ENCODE measurements around the gene NDUFS7.
"Not testable (repeated sequence)": the region's sequence is repeated elsewhere in the genome, so short reads cannot be mapped to it uniquely, and the experiment has no call there.

The NDUFS7 gene

DNA sequence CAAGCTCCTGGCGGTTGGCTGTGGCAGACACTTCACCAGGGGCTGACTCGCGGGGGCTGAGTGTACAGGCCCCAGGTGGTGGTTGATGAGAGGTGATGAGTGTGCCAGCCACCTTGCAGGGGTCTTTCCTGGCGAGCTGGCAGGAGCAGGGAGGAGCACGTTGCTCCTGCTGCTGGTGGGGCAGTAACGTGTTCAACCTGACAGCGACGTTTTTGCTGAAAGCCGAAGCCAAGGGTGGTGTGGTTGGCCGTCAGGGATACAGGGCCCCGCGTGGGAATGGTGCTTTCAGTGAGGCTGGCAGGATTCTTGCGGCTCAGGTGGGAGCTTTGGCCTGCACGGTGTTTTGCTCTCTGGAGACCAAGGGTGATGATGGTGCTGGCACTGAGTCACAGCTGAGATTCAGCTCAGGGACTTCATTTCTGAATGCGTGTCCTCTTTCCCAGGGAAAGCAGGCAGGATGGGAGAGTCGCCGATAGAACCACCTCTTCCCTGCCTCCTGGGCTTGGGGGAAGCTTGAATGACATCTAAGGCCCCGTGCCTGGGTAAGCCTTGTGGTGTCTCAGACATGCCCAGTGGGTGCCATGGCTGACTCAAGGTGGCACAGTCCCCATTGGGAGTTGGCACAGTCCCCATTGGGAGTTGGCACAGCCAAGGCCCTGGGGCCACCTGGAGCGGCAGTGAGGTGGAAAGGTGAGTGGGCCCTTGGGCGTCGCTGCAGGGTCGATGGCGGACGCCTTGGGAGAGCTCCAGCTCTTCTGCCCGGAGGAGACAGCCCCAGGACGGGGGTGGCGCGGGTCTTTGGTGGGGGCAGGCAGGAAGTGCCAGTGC is 32.5 kb downstream of the NDUFS7 start:
- in situ Hi-C loops (cut with HindIII; ENCODE audit: low sequenced_read_pairs), result loop anchor here (10.0 kb wide), 2 partner anchors 59 to 109 kb away; partner anchors contain the start of genes C19orf25 and PLK5

DNA sequence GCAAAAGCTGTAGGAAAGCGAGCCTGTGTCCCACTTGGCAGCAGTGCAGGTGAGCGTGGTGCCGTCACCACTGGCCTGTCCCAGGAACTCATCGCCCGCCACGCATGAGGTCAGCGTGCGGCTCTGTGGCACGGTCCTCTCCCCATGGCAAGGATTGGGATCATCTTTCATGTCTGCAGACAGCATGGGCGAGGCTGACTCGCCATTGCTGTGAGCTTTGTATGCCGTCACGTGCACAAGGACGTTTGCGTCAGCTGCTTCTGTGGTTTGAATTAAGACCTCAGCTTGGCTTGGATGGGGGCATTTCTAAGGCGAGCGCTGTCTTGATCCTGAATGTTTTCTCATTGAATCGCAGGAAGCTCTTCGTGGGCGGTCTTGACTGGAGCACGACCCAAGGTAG is 33.4 kb downstream of the NDUFS7 start:
- in situ Hi-C loops (cut with HindIII; ENCODE audit: low sequenced_read_pairs), result loop anchor here (10.0 kb wide), 2 partner anchors 58 to 108 kb away; partner anchors contain the start of genes C19orf25 and PLK5

DNA sequence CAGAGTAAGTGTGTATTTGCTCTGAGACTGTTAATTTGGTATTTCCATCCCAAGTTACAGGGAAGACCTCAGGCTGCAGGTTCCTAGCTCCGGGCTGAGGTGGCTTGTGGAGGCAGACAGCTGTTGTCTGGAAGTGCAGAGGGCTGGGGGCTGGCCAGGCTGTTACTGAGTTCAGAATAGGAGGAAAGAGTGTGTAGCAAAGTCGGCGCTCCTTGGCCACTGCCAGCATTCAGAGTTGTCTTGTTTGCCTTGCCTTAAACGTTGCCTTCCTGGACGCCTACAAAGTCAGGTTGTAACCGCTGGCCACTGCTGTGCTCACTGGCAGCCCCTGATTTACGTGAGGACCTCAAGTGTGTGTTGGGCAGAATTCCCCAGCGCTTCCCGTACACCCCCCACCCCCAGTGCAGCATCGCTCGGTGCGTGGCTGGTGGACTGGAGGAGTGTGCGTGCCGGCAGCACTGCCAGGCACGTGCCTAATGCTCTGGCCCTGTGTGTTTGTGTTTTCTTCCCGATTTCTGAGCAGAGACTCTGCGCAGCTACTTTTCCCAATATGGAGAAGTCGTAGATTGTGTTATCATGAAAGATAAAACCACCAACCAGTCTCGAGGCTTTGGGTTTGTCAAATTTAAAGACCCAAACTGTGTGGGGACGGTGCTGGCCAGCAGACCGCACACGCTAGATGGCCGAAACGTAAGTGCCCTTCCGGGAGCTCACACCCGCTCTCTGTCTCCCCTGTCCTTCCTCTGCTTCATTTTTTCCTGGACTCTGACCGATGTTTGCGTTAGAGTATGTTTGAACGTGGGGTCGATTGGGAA is 34.2 kb downstream of the NDUFS7 start:
- in situ Hi-C loops (cut with HindIII; ENCODE audit: low sequenced_read_pairs), result loop anchor here (10.0 kb wide), 2 partner anchors 57 to 107 kb away; partner anchors contain the start of genes C19orf25 and PLK5

DNA sequence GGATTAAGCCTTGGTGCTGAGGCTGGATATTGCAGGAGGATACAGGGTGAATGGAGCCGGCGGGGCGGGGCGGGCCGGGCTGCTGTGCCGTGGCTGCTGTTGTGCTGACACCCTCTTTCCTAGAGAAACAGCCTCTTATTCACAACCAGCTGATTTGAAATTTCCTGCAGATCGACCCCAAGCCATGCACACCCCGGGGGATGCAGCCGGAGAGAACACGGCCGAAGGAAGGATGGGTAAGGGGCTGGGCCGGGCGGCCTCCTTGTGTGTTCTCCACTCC is 34.7 kb downstream of the NDUFS7 start:
- in situ Hi-C loops (cut with HindIII; ENCODE audit: low sequenced_read_pairs), result loop anchor here (10.0 kb wide), 2 partner anchors 56 to 106 kb away; partner anchors contain the start of genes C19orf25 and PLK5

DNA sequence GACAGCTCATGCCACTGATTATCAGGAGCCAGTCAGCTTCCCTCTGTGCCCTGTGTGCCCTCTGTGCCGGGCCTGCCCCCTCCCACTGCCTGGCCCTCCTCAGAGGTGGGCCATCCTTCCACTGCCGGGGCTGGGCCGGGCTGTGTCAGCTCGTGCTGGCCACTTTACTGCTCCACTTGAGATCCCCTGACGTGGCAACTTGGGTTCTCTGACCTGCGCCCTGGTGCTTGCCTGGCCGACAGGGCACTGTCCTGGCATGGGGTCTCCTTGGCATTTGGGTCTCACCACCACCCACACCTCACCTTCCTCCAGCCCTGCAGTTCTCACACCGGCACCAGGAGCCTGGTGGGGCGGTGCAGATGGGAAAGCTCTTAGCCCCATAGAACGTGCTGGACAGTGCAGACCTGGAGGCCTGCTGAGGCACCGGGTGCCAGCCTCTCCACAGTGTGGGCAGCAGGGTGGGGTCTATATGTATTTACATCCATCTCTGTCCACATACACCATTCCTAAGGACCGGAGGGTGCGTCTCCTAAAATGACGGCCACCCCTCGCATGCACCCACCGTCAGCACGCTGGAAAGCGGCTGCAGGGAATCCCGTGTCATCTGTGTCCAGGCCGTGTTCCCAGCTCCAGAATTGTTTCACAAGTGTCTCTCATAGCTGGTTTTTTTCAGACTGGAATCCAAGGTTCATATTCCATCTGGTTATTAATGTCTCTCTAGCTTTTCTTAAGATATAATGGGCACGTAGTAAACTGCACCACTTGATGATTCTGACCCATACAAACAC is 35.4 kb downstream of the NDUFS7 start:
- in situ Hi-C loops (cut with HindIII; ENCODE audit: low sequenced_read_pairs), result loop anchor here (10.0 kb wide), 2 partner anchors 56 to 106 kb away; partner anchors contain the start of genes C19orf25 and PLK5

DNA sequence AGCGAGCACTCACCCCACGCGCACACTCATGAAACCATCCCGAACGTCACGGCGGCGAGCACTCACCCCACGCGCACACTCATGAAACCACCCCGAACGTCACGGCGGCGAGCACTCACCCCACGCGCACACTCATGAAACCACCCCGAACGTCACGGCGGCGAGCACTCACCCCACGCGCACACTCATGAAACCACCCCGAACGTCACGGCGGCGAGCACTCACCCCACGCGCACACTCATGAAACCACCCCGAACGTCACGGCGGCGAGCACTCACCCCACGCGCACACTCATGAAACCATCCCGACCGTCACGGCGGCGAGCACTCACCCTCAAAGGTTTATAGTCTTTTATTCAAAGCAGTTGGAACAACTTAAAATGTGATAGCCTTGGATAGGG is 36.4 kb downstream of the NDUFS7 start:
- in situ Hi-C loops (cut with HindIII; ENCODE audit: low sequenced_read_pairs), result not testable (repeated sequence)

DNA sequence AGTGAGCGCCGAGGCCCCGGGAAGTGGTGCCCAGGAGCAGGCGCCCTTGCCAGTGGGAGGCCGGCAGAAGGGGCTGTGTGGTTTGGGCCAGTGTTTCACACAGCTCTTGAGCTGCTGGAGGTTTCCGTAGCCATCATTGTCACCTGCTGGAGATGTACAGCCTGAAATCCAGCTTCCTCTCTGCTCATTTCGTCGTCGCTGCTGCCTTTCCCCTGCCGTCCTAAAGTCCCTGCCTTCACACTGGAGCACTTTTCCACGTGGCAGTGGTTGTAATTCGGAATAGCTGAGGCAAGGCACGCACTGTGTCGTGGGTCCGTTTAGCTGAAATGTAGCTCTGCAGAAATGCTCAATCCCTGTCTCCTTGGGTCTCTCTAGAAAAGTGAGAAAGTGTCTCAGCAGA is 36.9 kb downstream of the NDUFS7 start:
- in situ Hi-C loops (cut with HindIII; ENCODE audit: low sequenced_read_pairs), result no loop called here

DNA sequence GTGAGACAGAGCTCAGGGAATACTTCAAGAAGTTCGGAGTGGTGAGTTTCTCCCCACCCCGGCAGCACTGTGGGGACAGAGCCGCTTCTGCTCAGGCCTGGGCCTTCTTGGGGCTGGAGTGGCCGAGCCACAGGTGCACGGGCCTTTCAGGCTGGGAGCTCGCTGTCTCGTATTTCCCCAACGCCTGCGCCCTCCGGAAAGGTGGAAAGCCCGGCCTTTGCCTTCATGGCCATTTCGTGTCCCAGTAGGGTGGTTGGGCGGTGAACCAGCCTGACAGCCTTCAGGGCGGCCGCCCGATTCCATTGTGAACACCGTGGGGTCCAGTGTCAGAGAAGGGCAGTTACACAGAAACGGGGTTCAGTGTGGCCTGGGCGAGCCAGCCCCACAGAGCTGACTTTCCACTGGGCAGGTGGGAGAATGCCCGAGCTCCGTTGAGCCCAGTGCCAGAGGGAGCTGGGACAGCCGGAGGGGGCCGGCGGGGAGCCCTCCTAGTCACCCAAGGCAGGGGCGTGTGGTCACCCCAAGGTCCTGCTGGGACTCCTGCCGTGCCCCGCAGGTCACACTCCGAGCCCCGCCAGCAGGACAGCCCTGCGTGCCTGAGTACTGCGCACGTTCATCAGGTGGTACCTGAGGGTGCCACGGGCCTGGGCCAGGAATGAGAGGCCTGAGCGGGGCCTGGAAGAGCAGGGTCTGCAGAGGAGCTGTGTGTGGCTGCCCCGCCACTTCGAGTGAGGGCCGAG is 37.7 kb downstream of the NDUFS7 start:
- in situ Hi-C loops (cut with HindIII; ENCODE audit: low sequenced_read_pairs), result no loop called here

DNA sequence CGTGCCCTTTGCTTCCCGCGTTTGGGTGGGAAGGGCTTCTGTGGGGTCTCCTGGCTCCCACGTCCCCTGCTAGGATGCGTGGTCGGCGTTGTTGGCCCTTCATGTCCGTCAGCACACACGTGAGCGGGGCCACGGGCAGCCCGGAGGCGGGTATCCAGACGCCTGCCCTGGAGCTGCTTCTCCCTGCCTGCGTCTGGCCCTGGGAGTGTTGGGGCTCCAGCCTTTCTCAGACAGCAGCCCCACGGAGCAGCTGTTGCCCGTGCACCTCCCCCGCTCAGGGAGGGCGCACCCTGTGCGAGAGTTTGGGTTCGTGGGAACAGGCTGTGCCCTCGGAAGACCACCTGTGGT is 38.2 kb downstream of the NDUFS7 start:
- in situ Hi-C loops (cut with HindIII; ENCODE audit: low sequenced_read_pairs), result no loop called here

DNA sequence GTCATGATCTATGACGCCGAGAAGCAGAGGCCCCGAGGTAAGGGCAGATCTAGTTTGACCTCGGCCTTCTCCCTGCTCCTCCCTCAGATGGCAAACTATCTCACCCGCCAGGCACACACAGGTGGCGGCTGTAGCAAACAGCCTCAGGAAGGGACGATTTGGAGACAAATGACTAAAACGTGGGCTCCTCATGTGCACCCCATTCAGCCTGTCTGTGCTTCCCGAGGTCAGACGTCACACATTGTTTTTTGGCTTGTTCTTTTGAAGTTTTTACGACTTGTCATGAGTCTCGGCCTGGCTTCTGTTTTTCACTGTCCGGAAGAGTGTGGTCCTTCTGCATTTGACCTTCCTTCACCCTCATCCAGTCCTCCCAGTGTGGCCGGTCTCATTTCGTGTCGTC is 38.7 kb downstream of the NDUFS7 start:
- in situ Hi-C loops (cut with HindIII; ENCODE audit: low sequenced_read_pairs), result no loop called here

DNA sequence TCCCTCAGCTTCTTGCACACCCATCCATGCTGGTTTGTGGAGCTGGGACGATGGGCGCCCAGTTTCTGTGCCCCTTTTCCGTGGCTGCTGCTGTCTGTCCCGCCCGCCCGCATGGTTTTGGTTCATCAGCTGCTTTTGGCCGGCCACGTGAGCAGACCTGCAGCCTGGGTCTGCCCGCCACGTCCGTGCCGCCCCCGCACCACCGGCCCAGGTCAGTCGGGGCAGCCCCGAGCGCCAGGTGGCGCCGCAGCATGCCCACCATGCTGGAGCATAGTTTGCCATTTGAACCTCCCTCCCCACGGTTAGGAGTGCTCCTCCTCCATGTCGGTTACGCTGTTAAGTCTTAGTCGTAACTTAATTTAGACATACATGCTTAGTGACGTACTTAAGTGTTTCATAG is 39.2 kb downstream of the NDUFS7 start:
- in situ Hi-C loops (cut with HindIII; ENCODE audit: low sequenced_read_pairs), result no loop called here

DNA sequence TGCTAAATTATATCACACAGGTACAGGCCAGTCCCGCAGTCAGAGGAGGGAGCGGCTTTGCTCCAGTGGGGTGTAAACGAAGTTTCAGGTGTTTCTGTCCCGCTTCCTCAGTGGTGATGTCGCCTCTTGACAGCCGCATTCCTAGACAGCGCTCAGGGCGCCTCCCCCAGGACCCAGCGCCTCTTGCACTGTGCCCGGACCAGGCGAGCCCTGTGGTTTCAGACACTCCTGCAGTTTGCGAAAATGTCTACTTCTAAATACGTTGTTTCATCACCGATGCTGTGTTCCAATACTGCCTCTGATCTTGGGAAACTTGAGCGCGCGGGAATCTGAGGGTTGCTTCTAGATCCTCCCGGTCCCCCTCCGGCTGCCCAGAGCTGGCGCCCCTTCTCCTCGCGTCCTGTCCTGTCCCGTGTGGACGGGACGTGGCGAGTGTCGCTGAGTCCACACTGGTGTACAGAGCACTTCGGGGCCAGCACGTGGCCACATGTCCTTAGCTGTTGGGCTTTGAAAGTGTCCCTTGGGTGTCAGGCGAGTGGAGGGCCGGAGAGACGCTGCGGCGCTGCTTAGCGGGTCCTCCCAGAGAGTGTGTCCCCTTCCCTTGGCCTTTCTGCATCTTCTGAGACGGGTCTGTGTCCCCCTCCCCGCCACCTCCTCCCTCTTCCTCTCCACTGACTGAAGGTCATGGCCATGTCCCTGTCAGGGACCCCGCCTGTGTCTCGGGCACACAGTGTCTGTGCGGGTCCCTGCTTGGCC is 39.9 kb downstream of the NDUFS7 start:
- in situ Hi-C loops (cut with HindIII; ENCODE audit: low sequenced_read_pairs), result no loop called here

DNA sequence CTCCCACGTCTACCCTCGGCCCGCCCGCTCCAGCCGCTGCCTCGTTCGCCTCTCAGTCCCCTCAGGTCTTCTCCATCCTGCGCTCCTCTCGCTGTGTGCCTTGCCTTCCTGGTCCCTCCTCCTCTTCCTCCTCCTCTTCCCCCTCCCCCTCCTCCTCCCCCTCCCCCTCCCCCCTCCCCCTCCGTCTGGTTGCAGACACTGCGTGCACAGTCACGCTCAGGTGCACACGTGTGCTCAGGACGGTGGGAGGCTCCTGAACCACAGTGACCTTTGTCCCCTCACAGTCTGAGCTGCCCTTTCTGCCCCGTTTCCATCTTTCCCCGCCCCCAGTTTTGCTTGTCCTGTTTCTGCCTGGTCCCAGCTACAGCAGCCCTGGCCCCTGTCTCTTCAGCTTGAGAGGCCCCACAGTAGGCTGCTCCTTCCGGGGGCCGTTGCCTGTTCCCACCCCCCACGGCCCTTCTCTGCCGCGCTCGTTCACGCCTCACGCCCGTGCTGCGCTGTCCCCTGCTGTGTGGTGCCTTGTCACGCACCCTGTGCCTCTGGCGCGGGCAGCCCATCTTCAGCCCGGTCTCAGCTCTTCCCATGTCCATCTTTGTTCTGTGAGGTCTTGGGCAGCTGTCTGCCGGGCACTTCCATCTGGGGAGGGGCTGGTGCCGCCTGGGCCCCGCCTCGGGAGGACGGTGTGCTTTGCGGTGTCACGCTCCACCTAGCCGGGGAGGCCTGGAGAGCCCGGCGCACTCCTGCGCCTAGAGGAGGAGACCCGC is 40.7 kb downstream of the NDUFS7 start:
- in situ Hi-C loops (cut with HindIII; ENCODE audit: low sequenced_read_pairs), result no loop called here

DNA sequence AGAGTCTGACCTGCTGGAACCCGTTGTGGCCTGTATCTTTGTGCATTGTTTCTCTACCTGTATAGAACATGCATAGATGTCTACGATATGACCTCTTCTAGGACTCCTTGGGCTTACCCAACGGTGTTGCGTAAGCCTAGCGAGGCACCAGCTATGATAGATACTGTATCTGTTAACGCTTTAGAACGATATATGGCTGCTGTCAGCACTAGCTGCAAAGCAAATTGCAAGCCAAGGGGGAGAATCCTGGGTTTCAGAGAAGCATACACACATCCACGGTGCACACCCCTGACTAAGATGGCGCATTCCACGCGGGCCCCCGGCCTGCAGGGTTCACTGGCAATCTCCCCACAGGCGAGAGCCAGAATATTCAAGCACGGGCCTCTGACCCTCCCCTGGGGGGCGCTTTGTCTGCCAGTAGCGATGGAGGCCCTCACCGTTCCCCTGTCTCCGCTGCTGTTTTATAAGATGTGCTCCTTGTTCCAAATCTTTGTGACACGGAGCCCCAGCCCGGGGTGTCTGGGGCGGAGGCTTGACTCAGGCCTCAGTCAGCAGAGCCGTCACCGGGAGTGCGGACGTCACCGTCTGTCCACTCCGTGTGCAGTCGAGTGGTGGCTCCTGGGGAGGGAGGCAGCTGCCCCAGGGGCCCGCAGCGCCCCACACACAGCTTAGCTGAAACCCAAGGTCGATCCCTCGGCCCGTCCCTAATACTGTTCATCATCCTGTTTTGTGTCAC is 41.6 kb downstream of the NDUFS7 start:
- in situ Hi-C loops (cut with HindIII; ENCODE audit: low sequenced_read_pairs), result no loop called here

DNA sequence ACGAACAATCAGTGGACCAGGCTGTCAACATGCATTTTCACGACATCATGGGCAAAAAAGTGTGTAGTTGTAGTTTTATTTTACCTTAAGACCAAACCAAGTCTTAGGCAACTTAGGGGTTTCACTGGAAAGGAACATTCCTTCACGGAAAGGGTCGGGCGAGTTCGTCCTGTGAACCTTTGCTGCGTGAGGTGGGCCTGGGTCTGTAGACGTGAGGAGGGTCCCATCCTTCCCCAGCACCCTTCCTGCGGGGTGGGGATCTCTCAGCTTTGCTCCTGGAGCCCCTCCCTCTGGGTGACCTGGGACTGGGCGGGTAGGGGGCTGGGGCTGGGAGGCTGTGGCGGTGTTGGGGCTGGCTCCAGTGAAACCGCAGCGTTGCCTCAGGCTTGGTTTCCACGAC is 42.2 kb downstream of the NDUFS7 start:
- in situ Hi-C loops (cut with HindIII; ENCODE audit: low sequenced_read_pairs), result no loop called here

DNA sequence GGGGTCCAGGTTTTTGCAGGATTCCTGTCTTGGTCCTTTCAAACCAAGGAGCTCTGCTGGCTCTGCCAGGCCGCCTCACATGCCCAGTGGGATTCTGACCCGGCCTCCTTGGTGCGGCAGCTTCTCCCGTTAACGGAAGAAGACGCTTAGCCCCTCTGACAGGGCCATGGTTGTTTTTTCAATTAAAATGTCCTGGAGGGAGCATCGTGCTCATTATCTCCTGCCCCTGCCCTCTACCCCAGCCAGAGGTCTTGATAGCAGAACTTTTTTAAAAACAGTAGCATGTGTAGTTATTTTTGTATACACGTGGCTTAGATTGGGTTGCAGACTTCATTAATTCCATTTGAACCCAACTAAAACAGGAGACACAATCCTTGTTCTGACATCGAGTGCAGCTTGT is 43.0 kb downstream of the NDUFS7 start:
- in situ Hi-C loops (cut with HindIII; ENCODE audit: low sequenced_read_pairs), result no loop called here

DNA sequence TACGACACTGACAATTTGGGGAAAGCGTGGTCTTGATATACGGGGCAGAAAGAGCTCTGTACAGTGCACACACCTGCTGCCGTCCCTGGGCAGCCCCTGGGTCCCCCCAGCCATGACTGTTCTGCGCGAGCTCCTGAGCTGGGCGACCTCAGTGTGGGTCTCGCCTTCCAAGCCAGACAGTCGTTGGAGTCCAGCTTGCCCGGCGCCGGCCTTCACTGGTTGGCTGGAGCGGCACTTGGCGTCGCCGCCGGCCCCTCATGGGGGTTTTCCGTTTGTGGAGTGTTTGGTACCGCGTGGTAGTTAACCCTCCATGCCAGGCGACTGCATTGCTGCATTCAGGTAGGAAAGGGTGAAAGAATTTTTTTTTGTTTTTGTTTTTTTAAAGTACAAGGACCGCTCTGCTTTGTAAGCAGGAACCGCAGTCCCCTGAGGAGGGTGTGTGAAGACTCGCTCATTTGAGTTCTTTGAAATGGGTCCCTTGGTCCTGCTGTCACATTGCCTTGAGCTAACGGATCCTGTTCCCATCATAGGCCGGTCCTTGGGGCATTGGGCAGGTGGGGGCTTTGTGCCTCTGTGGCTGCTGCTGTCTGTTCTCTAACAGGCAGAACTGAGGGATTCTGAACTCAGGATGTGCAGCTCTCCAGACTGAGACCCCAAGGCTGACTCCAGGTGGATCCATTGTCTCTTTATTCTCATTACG is 43.7 kb downstream of the NDUFS7 start:
- in situ Hi-C loops (cut with HindIII; ENCODE audit: low sequenced_read_pairs), result no loop called here
